Measurements from ENCODE around the gene CD63.

CD63 gene

GRCh38 chr12:55728939-55729818 is at the start of gene CD63:
Gene CD63 (minus strand): TSS chr12:55729009. CDS start chr12:55728341, 668 bp downstream.
- FAIRE-seq, result no peak
- TF ChIP-seq CTCF (IDR thresholded peaks at IDR 0.05; ENCODE audit: insufficient read depth, missing control alignments), result no peak

GRCh38 chr12:55777856-55778255 is 49.0 kb upstream of the CD63 start:
- no peak for TF ChIP-seq CTCF (IDR thresholded peaks at IDR 0.05; ENCODE audit: insufficient read depth, missing control alignments)
- DNase-seq (ENCODE audit: insufficient read length, low spot score) (no peak), FAIRE-seq (no peak)

More at GRCh38 chr12:55728939-55729818, at the start of gene CD63:
- peak; percentile 93 for DNase-seq (ENCODE audit: insufficient read length, low spot score)

DNA sequence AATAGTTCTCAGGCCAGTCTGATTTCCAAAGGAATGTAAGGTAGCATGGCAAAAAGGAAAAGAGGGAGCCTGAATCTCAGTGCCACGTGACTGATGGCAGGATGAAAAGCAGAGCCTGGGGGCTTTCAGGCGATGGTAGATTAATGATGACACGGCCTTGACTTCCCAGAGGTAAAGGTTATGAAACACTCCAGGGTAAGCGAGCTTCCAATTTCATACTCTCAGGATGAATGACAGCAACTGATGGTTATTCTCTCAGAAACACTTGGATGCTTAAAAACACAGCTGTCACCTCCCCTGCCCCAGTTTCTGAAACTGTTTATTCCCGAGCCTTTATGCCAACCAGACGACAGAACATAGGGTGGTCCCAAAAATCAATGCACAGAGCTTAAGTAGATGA is 42.9 kb upstream of the CD63 start:
- no peak for DNase-seq (ENCODE audit: insufficient read length, low spot score)
- no peak for FAIRE-seq
- TF ChIP-seq CTCF (IDR thresholded peaks at IDR 0.05; ENCODE audit: insufficient read depth, missing control alignments), result no peak

- TF ChIP-seq CTCF (IDR thresholded peaks at IDR 0.05; ENCODE audit: insufficient read depth, missing control alignments), result no peak
- DNase-seq (ENCODE audit: insufficient read length, low spot score), result no peak
- no peak for FAIRE-seq
These were observed 38.3 kb upstream of the CD63 start for GRCh38 chr12:55767156-55767555.

GRCh38 chr12:55765736-55766290 is 37.0 kb upstream of the CD63 start:
- DNase-seq (ENCODE audit: insufficient read length, low spot score) (no peak), FAIRE-seq (no peak)
- no peak for TF ChIP-seq CTCF (IDR thresholded peaks at IDR 0.05; ENCODE audit: insufficient read depth, missing control alignments)

- FAIRE-seq, result no peak
- no peak for DNase-seq (ENCODE audit: insufficient read length, low spot score)
These were observed 33.8 kb upstream of the CD63 start for GRCh38 chr12:55762646-55763045.

More at GRCh38 chr12:55762646-55763045, 33.8 kb upstream of the CD63 start:
- TF ChIP-seq CTCF (IDR thresholded peaks at IDR 0.05; ENCODE audit: insufficient read depth, missing control alignments), result no peak

Data from D721Med (cell line).